Skeletal muscle tissue (tissue), 4 donors: Measurements from ENCODE around the gene SAMHD1. TPM values are rescaled to one million over a fixed set of nuclear protein-coding genes. Genes with fewer than 3 reads are reported as not detected.
"Not testable (repeated sequence)": the region's sequence is repeated elsewhere in the genome, so short reads cannot be mapped to it uniquely, and the experiment has no call there.

Experiments used
- H3K27ac ChIP-seq: one replicate; pipeline ENCODE4 v1.7.0; 2013; ENCODE audit warnings: mild to moderate bottlenecking, low read depth, low read length, inconsistent platforms
- H3K27me3 ChIP-seq, 3 donors: one replicate each; pipeline ENCODE4 v1.7.0; 2013; ENCODE audit warnings: low read length in 3 of 3; ENCODE audit not compliant: control insufficient read depth in 3 of 3, insufficient read depth in 3 of 3
- H3K36me3 ChIP-seq, 3 donors: one replicate each; pipeline ENCODE4 v1.7.0; 2013; ENCODE audit warnings: low read length in 3 of 3; ENCODE audit not compliant: control insufficient read depth in 3 of 3, insufficient read depth in 3 of 3
- H3K4me1 ChIP-seq, 3 donors: one replicate each; pipeline ENCODE4 v1.7.0; 2013; ENCODE audit warnings: low read length in 3 of 3, mild to moderate bottlenecking in 3 of 3; ENCODE audit not compliant: control insufficient read depth in 3 of 3, insufficient read depth in 3 of 3
- H3K4me3 ChIP-seq, 3 donors: one replicate each; pipeline ENCODE4 v1.7.0; 2013; ENCODE audit warnings: low read length in 3 of 3
- H3K9ac ChIP-seq, 3 donors: one replicate each; pipeline ENCODE4 v1.7.0; 2013; ENCODE audit warnings: low read length in 3 of 3, mild to moderate bottlenecking in 3 of 3, moderate library complexity in 2 of 3, low read depth in 1 of 3
- H3K9me3 ChIP-seq, 3 donors: one replicate each; pipeline ENCODE4 v1.7.0; 2013; ENCODE audit warnings: low read length in 3 of 3; ENCODE audit not compliant: control insufficient read depth in 3 of 3
- total RNA-seq: library from RNA; depleted of rRNA; stranded (reverse); fragments of >200 nt; gene quantifications from one replicate; pipeline ENCODE4 v1.2.3, GENCODE V29; 2014
- donor health status: Osteomylitis.

SAMHD1 gene
- total RNA-seq, 1 donor from 2014 or later: 45.9 TPM

GRCh38 chr20:36956674-36957073 lies 5.2 kb upstream of the SAMHD1 start:
- peaks cover 2 to 6% (median 5%) of the 10 kb centered on the region in 3 donors for H3K4me1 ChIP-seq
- no peak overlapping the region for H3K27ac ChIP-seq
- no peak overlapping the region for H3K4me3 ChIP-seq
- H3K9ac ChIP-seq: no peak overlapping the region
- no peaks in the 10 kb centered on the region for H3K27me3 ChIP-seq
- no peaks in the 10 kb centered on the region for H3K36me3 ChIP-seq
- H3K9me3 ChIP-seq: no peaks in the 10 kb centered on the region

- Histone ChIP-seq H3K4me3 (no peak overlapping the region), H3K9me3 (no peaks in the 10 kb centered on the region), H3K27ac (no peak overlapping the region), H3K9ac (no peak overlapping the region), H3K36me3 (no peaks in the 10 kb centered on the region), H3K4me1 (peaks cover 2 to 6% (median 5%) of the 10 kb centered on the region in 3 donors), H3K27me3 (no peaks in the 10 kb centered on the region)
These were observed 4.5 kb upstream of the SAMHD1 start for GRCh38 chr20:36956016-36956415.

- Histone ChIP-seq H3K27me3 (no peaks in the 10 kb centered on the region), H3K27ac (peak overlapping the region; percentile 91), H3K4me1 (peaks cover 10 to 14% (median 12%) of the 10 kb centered on the region in 3 donors), H3K4me3 (peak overlapping the region; percentile 90 to 96 (median 96)), H3K9me3 (no peaks in the 10 kb centered on the region), H3K9ac (peak overlapping the region; percentile 66 to 96 (median 92)), H3K36me3 (no peaks in the 10 kb centered on the region)
These were observed 651 bp upstream of the SAMHD1 start for GRCh38 chr20:36951979-36952738.

GRCh38 chr20:36950414-36951197 lies 902 bp downstream of the SAMHD1 start:
- peak overlapping the region; percentile 92 to 96 (median 96) for H3K9ac ChIP-seq
- H3K4me3 ChIP-seq: peak overlapping the region; percentile 90 to 96 (median 96)
- peaks cover 10 to 14% (median 12%) of the 10 kb centered on the region in 3 donors for H3K4me1 ChIP-seq
- H3K27ac ChIP-seq: peak overlapping the region; percentile 91
- no peaks in the 10 kb centered on the region for H3K9me3 ChIP-seq
- H3K27me3 ChIP-seq: no peaks in the 10 kb centered on the region
- H3K36me3 ChIP-seq: peaks cover 0 to 2% (median 0%) of the 10 kb centered on the region in 3 donors

- Histone ChIP-seq H3K4me1 (peaks cover 13 to 21% (median 15%) of the 10 kb centered on the region in 3 donors), H3K4me3 (no peak overlapping the region), H3K27ac (peak overlapping the region; percentile 36), H3K9me3 (no peaks in the 10 kb centered on the region), H3K36me3 (peaks cover 3 to 9% (median 4%) of the 10 kb centered on the region in 3 donors), H3K9ac (no peak overlapping the region), H3K27me3 (no peaks in the 10 kb centered on the region)
These were observed 10.1 kb downstream of the SAMHD1 start for GRCh38 chr20:36941401-36941835.

GRCh38 chr20:36937402-36937770 lies 14.1 kb downstream of the SAMHD1 start:
- no peaks in the 10 kb centered on the region for H3K27me3 ChIP-seq
- peaks cover 4 to 13% (median 10%) of the 10 kb centered on the region in 3 donors for H3K4me1 ChIP-seq
- H3K9me3 ChIP-seq: no peaks in the 10 kb centered on the region
- peak overlapping the region in 1 of 3 donors; percentile 23 for H3K4me3 ChIP-seq
- H3K36me3 ChIP-seq: peaks cover 2 to 6% (median 3%) of the 10 kb centered on the region in 3 donors
- H3K9ac ChIP-seq: no peak overlapping the region
- peak overlapping the region; percentile 62 for H3K27ac ChIP-seq

- not testable (repeated sequence) for H3K9me3 ChIP-seq, H3K36me3 ChIP-seq, H3K4me3 ChIP-seq, H3K27me3 ChIP-seq, H3K9ac ChIP-seq
- peak overlapping the region; percentile 62 for H3K27ac ChIP-seq
- H3K4me1 ChIP-seq: peaks cover 4 to 13% (median 10%) of the 10 kb centered on the region in 3 donors
These were observed 14.6 kb downstream of the SAMHD1 start for GRCh38 chr20:36936761-36937401.

- H3K9ac ChIP-seq: no peak overlapping the region
- H3K4me1 ChIP-seq: peaks cover 4 to 13% (median 10%) of the 10 kb centered on the region in 3 donors
- peaks cover 2 to 6% (median 3%) of the 10 kb centered on the region in 3 donors for H3K36me3 ChIP-seq
- H3K4me3 ChIP-seq: no peak overlapping the region
- peak overlapping the region; percentile 62 for H3K27ac ChIP-seq
- H3K9me3 ChIP-seq: no peaks in the 10 kb centered on the region
- H3K27me3 ChIP-seq: no peaks in the 10 kb centered on the region
These were observed 15.2 kb downstream of the SAMHD1 start for GRCh38 chr20:36936341-36936740.

- Histone ChIP-seq H3K4me1 (peaks cover 4 to 13% (median 10%) of the 10 kb centered on the region in 3 donors), H3K36me3 (peaks cover 3 to 15% (median 10%) of the 10 kb centered on the region in 3 donors)
- H3K4me3 ChIP-seq, H3K9me3 ChIP-seq, H3K27me3 ChIP-seq, H3K27ac ChIP-seq, H3K9ac ChIP-seq: not testable (repeated sequence)
These were observed 17.9 kb downstream of the SAMHD1 start for GRCh38 chr20:36933571-36933970.
